WTC11 (cell line): ENCODE results near the gene WTAP.

Experiments used
- ATF6 ChIP-seq: sonication (generic); formaldehyde crosslinking; IDR thresholded peaks from 2 replicates; pipeline ENCODE4 v1.8.1; 2023; ENCODE audit warnings: mild to moderate bottlenecking, missing genetic modification reagents
- CTCF ChIP-seq: fragments of 200-600 bp; IDR thresholded peaks from 2 replicates; pipeline ENCODE4 v1.8.0; 2022; ENCODE audit warnings: antibody characterized with exemption
- ESRRA ChIP-seq: sonication (generic); formaldehyde crosslinking; IDR thresholded peaks from 2 replicates; pipeline ENCODE4 v1.8.1; 2022; ENCODE audit warnings: mild to moderate bottlenecking, missing genetic modification reagents, borderline replicate concordance
- ZNF512 ChIP-seq: sonication (generic); formaldehyde crosslinking; IDR thresholded peaks from 2 replicates; pipeline ENCODE4 v1.8.1; 2022; ENCODE audit warnings: missing genetic modification reagents, borderline replicate concordance
- TF ChIP-seq, protein P1 (sequence below): sonication (generic); formaldehyde crosslinking; IDR thresholded peaks from 2 replicates; pipeline ENCODE4 v1.8.1; 2023; ENCODE audit warnings: mild to moderate bottlenecking, missing genetic modification reagents, moderate library complexity

DNA sequence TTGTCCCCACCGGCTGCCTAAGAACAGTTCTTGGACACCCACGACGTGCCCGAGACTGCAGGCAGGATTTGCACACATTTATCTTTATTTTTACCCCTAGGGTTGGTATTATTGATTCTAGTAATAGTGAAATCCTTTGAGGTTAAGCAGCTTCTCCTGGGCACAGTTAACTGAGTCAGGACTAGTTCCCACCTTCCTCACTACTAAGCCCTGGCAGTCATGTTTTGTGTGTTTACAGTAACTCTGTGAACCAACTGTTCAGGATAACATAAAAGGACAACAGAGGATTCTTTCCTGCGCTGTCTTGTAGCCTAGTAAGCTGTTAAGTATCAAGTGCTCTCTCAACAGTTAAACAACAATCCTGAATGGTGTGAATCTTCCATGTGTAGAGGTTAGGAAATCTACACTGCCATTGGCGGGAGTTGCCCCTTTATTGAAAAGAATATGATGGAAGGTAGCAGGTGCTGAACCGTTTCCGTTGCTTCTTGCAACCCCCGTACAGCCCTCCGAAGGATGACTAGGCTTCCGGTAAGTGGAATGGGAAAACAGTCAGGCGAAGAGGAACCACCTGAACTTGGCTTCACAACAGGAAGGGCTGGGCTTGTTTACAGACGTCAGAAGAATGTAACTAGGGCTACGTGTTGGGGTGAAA lies 33.3 kb upstream of the WTAP start:
- TF ChIP-seq CTCF (no peak), ZNF512 (no peak), ESRRA (no peak), ATF6 (CRISPR knock-in tag) (no peak)
- TF ChIP-seq, protein P1, sequence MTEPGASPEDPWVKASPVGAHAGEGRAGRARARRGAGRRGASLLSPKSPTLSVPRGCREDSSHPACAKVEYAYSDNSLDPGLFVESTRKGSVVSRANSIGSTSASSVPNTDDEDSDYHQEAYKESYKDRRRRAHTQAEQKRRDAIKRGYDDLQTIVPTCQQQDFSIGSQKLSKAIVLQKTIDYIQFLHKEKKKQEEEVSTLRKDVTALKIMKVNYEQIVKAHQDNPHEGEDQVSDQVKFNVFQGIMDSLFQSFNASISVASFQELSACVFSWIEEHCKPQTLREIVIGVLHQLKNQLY (CRISPR knock-in tag): no peak
